K562 (cell line): ENCODE data around the gene HNRNPU. TPM values are rescaled to one million over a fixed set of nuclear protein-coding genes. Genes with fewer than 3 reads are reported as not detected.

Experiments used
- ATAC-seq: fragments of 200-7000 bp; cut with Tn5 transposase; 3 replicates; pipeline ENCODE4 v1.9.1; 2020; ENCODE audit warnings: moderate library complexity
- BruUV-seq: library from RNA; stranded (reverse); fragments of 400-500 nt; replicated peaks from 2 replicates; lab custom pipeline; 2021; lab: Mats Ljungman, UMichigan
- CTCF ChIA-PET: fragments of 300-600 bp; formaldehyde crosslinking; extraction: SDS; loops from one replicate; lab custom pipeline; 2021; ENCODE audit warnings: low intra/inter-chr PET ratio; lab: Yijun Ruan, JAX
- POLR2A ChIA-PET: fragments of 300-600, 350-650 bp; sonication (Branson Sonifier 250); formaldehyde crosslinking; extraction: SDS; loops from one replicate; lab custom pipeline; 2021; ENCODE audit warnings: antibody characterized with exemption, inconsistent platforms; lab: Yijun Ruan, JAX
- DNase-seq, 4 experiments: peaks; one replicate each; pipeline versions ENCODE4 v3.0.0 to v3.0.0-alpha.2; 2011 to 2018; ENCODE audit warnings: low spot score in 3 of 4, mixed read lengths in 3 of 4; ENCODE audit errors: extremely low read depth in 1 of 4
- FAIRE-seq: peaks from 2 replicates; lab custom pipeline; 2011; peaks lifted over from hg19 to GRCh38; lab: Jason Lieb, UNC
- H2AFZ ChIP-seq: 2 replicates; pipeline ENCODE4 v1.6.0; 2011; ENCODE audit warnings: low read depth, low read length, control low read depth, inconsistent platforms
- H3K27ac ChIP-seq: fragments of 200-600 bp; 3 replicates; pipeline ENCODE4 v1.8.0; 2011; ENCODE audit warnings: low read depth, mild to moderate bottlenecking, control low read depth, inconsistent platforms, low read length, moderate library complexity, mixed read lengths; ENCODE audit errors: extremely low read depth
- H3K27me3 ChIP-seq, 2 experiments: fragments of 300-600 bp in 1 of 2; 2 replicates in 1 of 2; 3 replicates in 1 of 2; pipeline versions ENCODE4 v1.6.0 to v1.8.0; 2011; ENCODE audit warnings: inconsistent platforms in 2 of 2, low read length in 2 of 2, mild to moderate bottlenecking in 1 of 2, mixed read lengths in 1 of 2, moderate library complexity in 1 of 2; ENCODE audit not compliant: control insufficient read depth in 2 of 2, insufficient read depth in 2 of 2
- H3K36me3 ChIP-seq: fragments of 300-600 bp; 3 replicates; pipeline ENCODE4 v1.8.0; 2011; ENCODE audit warnings: mild to moderate bottlenecking, low read length, inconsistent platforms; ENCODE audit not compliant: control insufficient read depth, insufficient read depth
- H3K4me1 ChIP-seq, 2 experiments: fragments of 200-600 bp in 1 of 2; replicated peaks in 1 of 2; 2 replicates in 1 of 2; 3 replicates in 1 of 2; pipeline versions ENCODE4 v1.5.1 to v1.8.0; 2011; ENCODE audit warnings: inconsistent platforms in 2 of 2, low read length in 2 of 2, mild to moderate bottlenecking in 1 of 2, mixed read lengths in 1 of 2, moderate library complexity in 1 of 2; ENCODE audit not compliant: control insufficient read depth in 2 of 2, insufficient read depth in 2 of 2
- H3K4me2 ChIP-seq: 2 replicates; pipeline ENCODE4 v1.6.1; 2011; ENCODE audit warnings: low read length, control low read depth, inconsistent platforms, mixed read lengths; ENCODE audit not compliant: insufficient read depth
- H3K4me3 ChIP-seq: fragments of 200-600 bp; sonication (generic), shearing (Covaris generic); 2 replicates; pipeline ENCODE4 v1.5.1; 2016; ENCODE audit warnings: control low read depth, inconsistent platforms
- H3K79me2 ChIP-seq: fragments of 200-600 bp; 3 replicates; pipeline ENCODE4 v1.8.0; 2011; ENCODE audit warnings: low read length, inconsistent platforms; ENCODE audit not compliant: control insufficient read depth, insufficient read depth
- H3K9ac ChIP-seq, 2 experiments: 2 replicates each; pipeline versions ENCODE4 v1.6.0 to v1.6.1; 2011; ENCODE audit warnings: low read depth in 2 of 2, low read length in 2 of 2, control low read depth in 1 of 2, inconsistent platforms in 1 of 2, mild to moderate bottlenecking in 1 of 2, mixed read lengths in 1 of 2; ENCODE audit not compliant: insufficient read depth in 1 of 2
- H3K9me1 ChIP-seq: one replicate; pipeline ENCODE4 v1.6.0; 2011; ENCODE audit warnings: inconsistent platforms, mild to moderate bottlenecking, low read length, moderate library complexity; ENCODE audit not compliant: control insufficient read depth, insufficient read depth
- H3K9me3 ChIP-seq: replicated peaks from 2 replicates; pipeline ENCODE4 v1.5.1; 2011; ENCODE audit warnings: low read depth, low read length, inconsistent platforms; ENCODE audit not compliant: control insufficient read depth, insufficient read depth
- H4K20me1 ChIP-seq: replicated peaks from 2 replicates; pipeline ENCODE4 v1.6.1; 2011; ENCODE audit warnings: low read length, inconsistent platforms, mixed read lengths; ENCODE audit not compliant: control insufficient read depth, insufficient read depth
- C11orf30 ChIP-seq: fragments of 450-650 bp; IDR thresholded peaks from 2 replicates; pipeline ENCODE4 v1.6.1; 2016; ENCODE audit warnings: low read depth, mild to moderate bottlenecking
- DNMT1 ChIP-seq: fragments of 450-650 bp; IDR thresholded peaks from 2 replicates; pipeline ENCODE4 v1.6.1; 2016; ENCODE audit warnings: antibody characterized with exemption, mild to moderate bottlenecking
- E2F8 ChIP-seq: fragments of 450-650 bp; IDR thresholded peaks from 2 replicates; pipeline ENCODE4 v1.7.1; 2018; ENCODE audit warnings: mild to moderate bottlenecking, low read depth; ENCODE audit not compliant: partially characterized antibody
- FOXJ3 ChIP-seq: sonication (generic); formaldehyde crosslinking; IDR thresholded peaks from 2 replicates; pipeline ENCODE4 v1.4.0; 2020; ENCODE audit warnings: mild to moderate bottlenecking, missing genetic modification reagents
- HDAC3 ChIP-seq: fragments of 450-650 bp; IDR thresholded peaks from 2 replicates; pipeline ENCODE4 v1.6.1; 2018; ENCODE audit warnings: borderline replicate concordance, mild to moderate bottlenecking, moderate library complexity; ENCODE audit not compliant: partially characterized antibody
- HSF4 ChIP-seq: fragments of 250-450 bp; sonication (Bioruptor Pico); IDR thresholded peaks from 2 replicates; pipeline ENCODE4 v2.1.2; 2022; ENCODE audit warnings: mild to moderate bottlenecking, moderate library complexity, borderline replicate concordance
- NFIC ChIP-seq: fragments of 450-650 bp; IDR thresholded peaks from 2 replicates; pipeline ENCODE4 v1.6.1; 2017; ENCODE audit warnings: mild to moderate bottlenecking, inconsistent platforms
- TEAD2 ChIP-seq: fragments of 450-650 bp; IDR thresholded peaks from 2 replicates; pipeline ENCODE4 v1.6.1; 2016; ENCODE audit warnings: missing genetic modification characterization, control low read depth, missing compliant biosample characterization
- ZNF431 ChIP-seq: sonication (generic); formaldehyde crosslinking; IDR thresholded peaks from 2 replicates; pipeline ENCODE4 v1.8.0; 2022; ENCODE audit warnings: mild to moderate bottlenecking, missing genetic modification reagents
- ZNF449 ChIP-seq: fragments of 250-450 bp; sonication (Bioruptor Pico); IDR thresholded peaks from 2 replicates; pipeline ENCODE4 v1.8.0; 2022; ENCODE audit warnings: moderate library complexity, mild to moderate bottlenecking, inconsistent platforms
- ZNF507 ChIP-seq: conservative IDR thresholded peaks from 2 replicates; pipeline ENCODE4 v1.6.1; 2017; ENCODE audit warnings: missing genetic modification characterization, missing compliant biosample characterization
- ZNF639 ChIP-seq, 2 experiments: fragments of 200-800 bp in 1 of 2; sonication (Bioruptor generic) in 1 of 2; sonication (generic) in 1 of 2; formaldehyde crosslinking in 1 of 2; IDR thresholded peaks in 1 of 2; conservative IDR thresholded peaks in 1 of 2; 2 replicates each; pipeline versions ENCODE4 v1.5.0 to v1.6.1; 2016 to 2020; ENCODE audit warnings: missing compliant biosample characterization in 1 of 2, missing genetic modification characterization in 1 of 2, missing genetic modification reagents in 1 of 2
- WGBS: fragments of 100-300 bp; shearing (Covaris generic); methylation state at CpG from one replicate; pipeline ENCODE4 v1.1.6; 2016; ENCODE audit warnings: low coverage, mixed read lengths; ENCODE audit not compliant: insufficient coverage; ENCODE audit errors: missing lambda C conversion rate; 5-methylcytosine and 5-hydroxymethylcytosine counted together
- in situ Hi-C: fragments of 300-500 bp; cut with MboI; formaldehyde crosslinking; loops from 4 replicates; pipeline ENCODE4 v1.15.0; 2018; ENCODE audit warnings: inconsistent platforms, mixed read lengths
- intact Hi-C: fragments of 100-400 bp; cut with micrococcal nuclease; formaldehyde crosslinking; loops from 2 replicates; pipeline ENCODE4 v1.14.2; 2022
- polyA plus RNA-seq, 8 experiments: library from polyadenylated mRNA; depleted of rRNA in 4 of 8; stranded (reverse) in 5 of 8; unstranded in 3 of 8; fragments of >200 nt; fragmentation: Nextera tagmentation in 2 of 8; fragmentation: Illumina TruSeq in 1 of 8; extraction: Ambion mirVana in 2 of 8; extraction: Trizol in 1 of 8; gene quantifications; 2 replicates each; pipeline versions ENCODE4 v1.2.1 to v1.2.3, GENCODE V29; 2011 to 2014; ENCODE audit warnings: inconsistent platforms in 1 of 8, missing spikeins in 1 of 8
- total RNA-seq, 7 experiments: library from RNA; depleted of rRNA in 6 of 7; stranded (reverse); fragments of >200 nt in 6 of 7; fragmentation: Illumina TruSeq in 2 of 7; extraction: Trizol in 2 of 7; gene quantifications; 2 replicates each; pipeline versions ENCODE4 v1.2.1 to v1.2.3, GENCODE V29; 2011 to 2021; ENCODE audit warnings: low replicate concordance in 1 of 7

Gene HNRNPU
- total and polyA plus RNA-seq, 9 of the 15 experiments (the other 6 are each of a cell fraction or from before 2014, with no cell fraction given), result 159 to 777 (median 577) TPM

GRCh38 chr1:244862699-244863490 is 1.4 kb downstream of the HNRNPU start (continued):
- TF ChIP-seq FOXJ3, result no peak
- TF ChIP-seq DNMT1, result 0 out of 2 replicates have a peak, but pooled peaks have one; percentile 58
- no peak for TF ChIP-seq HDAC3
- no peak for TF ChIP-seq ZNF449 (CRISPR knock-in tag)
- TF ChIP-seq NFIC, result peak; percentile 26; the same call in 1 of the 2 replicates

GRCh38 chr1:244862354-244862698 is 2.0 kb downstream of the HNRNPU start:
- ChIA-PET POLR2A (interaction anchor here (0.8 to 24.0 kb wide), 5 partner anchors 16 to 107 kb away, joined by 3 to 485 read pairs (median 8); partner anchors contain the start of gene COX20), CTCF (interaction anchor here (1.2 kb wide), 1 partner anchor 108 kb away, joined by 3 read pairs; no protein-coding TSS in a partner anchor)
- Histone ChIP-seq H3K36me3 (peaks cover 61% of the 10 kb centered on the region), H2AFZ (no peak overlapping the region), H3K4me3 (peak overlapping the region; percentile 96), H3K27ac (peak overlapping the region; percentile 98), H3K27me3 (no peaks in the 10 kb centered on the region), H3K9ac (peak overlapping the region; percentile 85 to 94), H3K4me2 (peak overlapping the region; percentile 88), H3K9me3 (no peaks in the 10 kb centered on the region), H3K79me2 (peaks cover 89% of the 10 kb centered on the region), H4K20me1 (peaks cover 46% of the 10 kb centered on the region), H3K4me1 (peaks cover 15% of the 10 kb centered on the region in 2 experiments; a peak in 4 of 5 replicates), H3K9me1 (peaks cover 2% of the 10 kb centered on the region)
- DNase-seq (peak in 1 of 4 experiments; percentile 56), ATAC-seq (no peak), FAIRE-seq (no peak)
- in situ Hi-C loops, result loop anchor here (5.0 kb wide), 1 partner anchor 180 kb away; no protein-coding TSS in a partner anchor
- intact Hi-C loops, result loop anchor here (5.0 kb wide), 1 partner anchor 1605 kb away; the partner anchor contains the start of genes CEP170 and SDCCAG8
- BruUV-seq, result TSS peak; percentile 29
- 0% methylated on average over 7 of the region's 7 CpGs for WGBS
- TF ChIP-seq C11orf30 (no peak), E2F8 (no peak), ZNF639 (CRISPR knock-in tag; conservative IDR thresholded peaks at IDR 0.05 in 1 of 2, IDR thresholded peaks at IDR 0.05 in 1 of 2) (no peak), ZNF507 (no peak), HSF4 (no peak), TEAD2 (tag) (no peak), ZNF431 (no peak)
